HG03457 (cell line): ENCODE results near the gene KRAS.
A peak's percentile ranks its signal among the peaks of the same experiment; 100 is the strongest.

Experiments
- ATAC-seq: cut with Tn5 transposase; IDR thresholded peaks from one replicate; pipeline ENCODE4 v1.9.1; 2021; ENCODE audit warnings: moderate number of reproducible peaks; ENCODE audit not compliant: unreplicated experiment

The KRAS gene

DNA sequence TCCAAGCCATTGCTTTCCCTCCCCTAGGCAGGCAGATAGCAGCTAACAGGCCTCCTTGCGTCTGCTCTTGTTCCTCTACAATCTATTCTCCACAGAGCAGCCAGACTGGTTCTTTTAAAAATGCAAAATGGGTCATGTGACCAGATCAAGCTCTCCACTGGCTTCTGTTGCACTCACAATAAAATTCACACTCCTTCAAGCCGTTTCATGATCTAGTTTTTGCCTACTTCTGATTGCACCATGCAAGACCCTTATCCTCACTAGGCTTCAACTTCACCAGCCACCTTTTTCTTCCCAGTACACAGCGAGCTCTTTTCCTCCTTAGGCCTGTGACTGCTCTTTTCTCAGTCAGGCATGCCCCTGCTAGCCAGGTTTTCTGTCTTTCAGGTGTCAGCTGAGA lies 6.1 kb upstream of the KRAS start:
- ATAC-seq = no peak

DNA sequence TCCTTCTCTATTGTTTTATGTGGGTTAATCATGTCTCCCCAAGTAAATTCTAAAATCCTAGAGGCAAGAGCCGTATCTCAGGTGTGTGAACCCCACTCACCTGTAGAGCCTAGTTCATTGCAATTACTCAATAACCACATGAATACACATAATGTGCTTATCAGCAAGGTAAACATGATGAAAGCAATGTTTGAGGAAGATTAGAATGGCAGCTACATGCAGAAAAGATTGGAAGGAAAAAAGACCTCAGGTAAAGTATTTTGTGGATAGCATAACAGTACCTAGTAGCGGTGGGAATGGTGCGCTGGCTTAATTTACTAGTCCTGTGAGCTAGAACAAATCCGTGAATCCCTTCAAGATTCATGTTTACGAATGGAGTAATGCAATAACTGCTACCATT lies 5.3 kb upstream of the KRAS start:
- no peak for ATAC-seq

DNA sequence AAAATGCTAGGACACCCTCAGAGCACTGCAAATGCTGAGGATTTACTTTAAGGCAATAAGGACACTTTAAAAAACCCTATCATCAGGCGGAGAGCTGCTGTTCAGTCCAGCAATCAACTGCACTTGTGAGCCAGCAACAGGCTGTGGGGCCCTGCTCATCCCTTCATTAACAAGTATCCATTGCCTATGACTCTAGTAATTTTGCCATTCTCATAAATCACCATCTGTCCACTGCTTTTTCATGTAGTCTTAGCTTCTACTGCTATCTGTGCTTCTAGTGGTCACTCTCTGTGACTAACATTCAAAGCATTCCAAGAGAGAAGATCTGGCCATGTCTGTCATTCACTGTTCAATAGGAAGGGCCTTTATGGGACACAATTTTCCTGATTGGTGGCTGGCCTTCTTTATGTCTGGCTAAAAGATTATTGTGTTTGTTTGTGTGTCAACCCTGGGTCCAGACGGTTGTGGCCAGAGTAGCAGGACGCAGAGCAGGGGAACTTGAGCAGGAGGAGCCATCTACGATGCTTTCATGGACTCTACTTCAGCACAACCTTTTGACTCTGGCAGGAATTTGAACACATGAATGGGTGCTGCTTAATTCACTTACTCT lies 3.6 kb upstream of the KRAS start:
- no peak for ATAC-seq

DNA sequence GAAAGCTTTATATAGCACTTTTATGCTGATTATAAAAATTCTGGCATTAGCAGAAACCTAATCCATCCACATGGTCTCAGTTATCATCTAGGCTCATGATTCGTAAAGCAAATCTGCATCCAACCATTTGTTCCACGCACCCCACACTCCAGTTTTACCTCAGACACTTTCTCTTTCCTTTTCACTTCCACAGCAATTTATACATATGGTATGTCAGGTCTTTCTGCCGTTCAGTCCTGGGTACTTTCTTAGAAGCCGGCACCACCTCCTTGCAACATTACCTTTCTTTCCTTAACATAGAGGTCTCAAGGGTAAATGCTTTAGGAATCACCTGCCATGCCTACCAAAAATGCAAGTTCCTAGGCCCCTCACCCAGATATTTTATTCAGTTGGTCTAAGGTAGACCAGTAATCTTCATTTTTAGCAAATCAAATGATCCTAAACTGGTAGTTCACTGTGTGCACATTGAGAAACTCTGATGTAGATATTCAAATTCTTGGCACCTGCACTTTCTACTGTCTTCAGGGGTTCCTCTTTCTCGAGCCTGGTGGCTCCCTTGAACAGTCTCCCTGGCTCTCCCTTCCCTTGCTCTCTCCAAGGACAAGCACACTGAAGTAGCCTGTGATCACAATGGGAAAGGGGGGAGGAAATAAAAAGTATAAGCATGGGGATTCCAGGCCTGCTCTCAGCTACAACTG lies 2.8 kb upstream of the KRAS start:
- ATAC-seq = no peak

DNA sequence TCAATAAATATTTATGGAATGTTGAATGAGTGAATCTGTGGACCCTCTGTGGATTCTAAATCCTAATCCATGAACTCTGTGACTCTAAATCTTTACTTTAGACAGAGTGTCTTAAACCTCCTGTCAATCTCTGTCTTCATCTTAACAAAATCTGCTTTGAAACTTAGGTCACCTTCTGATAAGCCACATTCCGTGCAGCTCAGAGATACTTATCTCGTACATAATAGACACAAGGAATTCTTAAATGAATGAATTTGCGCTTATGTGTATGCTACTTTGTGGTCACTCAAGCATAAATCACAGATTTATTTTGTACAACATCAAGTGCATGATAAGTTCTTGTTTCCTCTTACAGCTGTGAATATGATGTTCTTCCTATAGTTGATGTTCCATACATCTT lies 2.2 kb upstream of the KRAS start:
- no peak for ATAC-seq

DNA sequence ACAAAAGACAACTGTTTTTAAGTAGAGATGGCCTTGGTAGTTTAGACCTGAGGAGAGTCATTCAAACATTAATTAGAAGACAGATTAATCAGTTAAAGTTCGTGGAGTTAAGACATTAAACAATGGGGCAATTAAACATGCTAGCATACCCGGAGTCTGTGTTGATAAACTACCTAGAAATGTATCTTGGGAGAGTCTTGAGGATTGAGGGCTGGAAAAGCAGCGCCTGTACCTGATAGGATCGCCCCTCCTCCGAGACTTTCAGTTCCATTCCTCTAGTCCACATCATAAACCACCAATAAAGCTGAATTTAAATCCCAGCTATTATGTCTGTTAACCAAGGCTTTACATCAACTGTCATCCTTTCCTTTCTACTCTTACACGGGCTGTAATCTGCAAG lies 1.0 kb upstream of the KRAS start:
- no peak for ATAC-seq

DNA sequence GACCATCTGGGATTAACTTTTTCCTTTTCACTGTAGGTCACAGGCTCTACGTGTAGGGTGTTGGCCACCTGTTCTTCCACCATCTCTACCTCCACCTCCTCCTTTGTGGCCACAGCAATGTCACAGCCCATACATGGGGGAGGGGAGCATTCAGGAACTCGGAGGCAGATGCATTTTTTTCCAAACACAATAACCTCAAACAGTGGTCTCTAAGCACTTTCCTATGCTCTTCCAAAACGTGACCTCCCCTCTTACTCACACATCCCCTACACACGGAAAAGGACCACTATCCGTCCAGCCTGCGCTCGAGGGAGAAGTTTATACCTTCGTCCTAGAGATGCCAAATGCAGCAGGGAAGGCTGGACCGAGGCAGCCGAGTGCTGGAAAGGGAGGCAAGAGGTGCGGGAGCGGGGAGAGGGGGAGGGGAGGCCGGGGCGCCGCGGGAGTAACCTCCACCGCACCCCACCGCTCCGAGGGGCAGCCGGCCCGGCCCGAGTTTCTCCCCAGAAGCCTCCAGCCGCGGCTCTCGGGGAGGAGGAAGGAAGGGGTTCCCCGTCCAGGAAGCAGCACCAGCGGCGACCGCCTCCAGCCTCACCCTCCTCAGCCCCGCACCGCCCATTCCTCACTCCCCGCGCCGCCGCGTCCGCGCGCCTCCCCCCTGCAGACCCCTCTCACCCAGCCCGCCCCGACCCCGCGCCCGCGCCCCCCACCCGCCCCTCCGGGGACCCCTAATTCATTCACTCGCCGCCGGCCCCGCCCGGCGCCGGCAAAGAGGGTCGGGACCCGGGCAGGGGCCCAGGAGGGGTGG lies 594 bp downstream of the KRAS start:
- ATAC-seq = peak; percentile 24

DNA sequence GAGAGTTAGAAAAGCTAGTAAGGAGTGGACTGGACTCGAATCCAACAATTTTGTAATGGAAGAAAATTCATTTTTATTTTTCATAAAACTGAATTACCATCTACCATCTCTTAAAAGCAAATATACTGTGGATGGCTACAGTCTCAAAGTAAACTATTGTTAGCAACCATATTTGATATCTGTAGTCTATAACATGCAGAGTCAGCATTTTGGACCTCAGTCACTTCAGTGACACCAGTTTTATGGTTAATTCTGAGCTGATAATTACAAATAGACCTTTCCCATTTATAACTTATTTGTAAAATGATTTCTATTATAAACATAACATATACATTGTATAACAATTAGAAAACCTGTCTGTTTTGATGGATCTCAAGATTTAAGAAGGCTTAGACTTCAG lies 2.0 kb downstream of the KRAS start:
- no peak for ATAC-seq

DNA sequence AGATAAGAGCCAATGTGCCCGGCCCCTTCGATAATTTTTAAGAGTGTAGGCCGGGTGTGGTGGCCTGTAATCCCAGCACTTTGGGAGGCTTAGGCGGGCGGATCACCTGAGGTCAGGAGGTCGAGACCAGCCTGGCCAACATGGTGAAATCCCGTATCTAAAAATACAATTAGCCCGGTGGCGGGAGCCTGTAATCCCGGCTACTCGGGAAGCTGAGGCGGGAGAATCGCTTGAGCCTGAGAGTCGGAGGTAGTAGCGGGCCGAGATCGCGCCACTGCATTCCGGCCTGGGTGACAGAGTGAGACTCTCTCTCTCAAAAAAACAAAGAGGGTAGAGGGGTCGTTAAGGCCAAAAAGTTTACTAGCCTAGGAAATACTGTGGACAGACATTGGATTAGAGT lies 2.6 kb downstream of the KRAS start:
- ATAC-seq = no peak

DNA sequence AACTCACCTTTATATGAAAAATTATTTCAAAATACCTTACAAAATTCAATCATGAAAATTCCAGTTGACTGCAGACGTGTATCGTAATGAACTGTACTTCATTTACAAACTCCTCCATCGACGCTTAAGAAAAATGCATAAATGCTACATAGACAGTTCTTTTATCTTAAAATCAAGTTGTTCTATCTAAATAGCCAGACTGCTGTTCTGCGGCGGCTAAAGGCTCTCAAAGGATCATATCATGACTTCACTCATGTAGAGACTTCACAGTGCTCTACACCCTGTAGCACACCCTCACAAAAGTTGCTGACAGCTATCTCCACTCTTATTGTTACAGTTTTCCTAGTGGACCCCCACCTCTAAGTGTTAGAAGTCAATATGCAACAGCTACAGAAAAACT lies 5.2 kb downstream of the KRAS start:
- no peak for ATAC-seq

DNA sequence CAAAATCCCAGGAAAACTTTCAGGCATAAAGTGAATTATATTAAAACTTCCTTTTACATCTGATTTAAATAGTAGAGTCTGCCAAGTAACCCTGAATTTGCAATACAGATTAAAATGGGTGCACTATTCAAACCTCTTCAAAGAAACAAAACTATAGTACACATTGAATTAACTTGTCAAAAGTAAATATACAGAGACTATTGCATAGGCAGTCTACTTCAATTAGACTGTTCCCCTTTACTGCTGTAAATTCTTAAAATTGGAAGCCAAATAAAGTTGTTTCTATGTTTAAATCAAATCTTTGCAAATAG lies 7.1 kb downstream of the KRAS start:
- ATAC-seq = no peak

DNA sequence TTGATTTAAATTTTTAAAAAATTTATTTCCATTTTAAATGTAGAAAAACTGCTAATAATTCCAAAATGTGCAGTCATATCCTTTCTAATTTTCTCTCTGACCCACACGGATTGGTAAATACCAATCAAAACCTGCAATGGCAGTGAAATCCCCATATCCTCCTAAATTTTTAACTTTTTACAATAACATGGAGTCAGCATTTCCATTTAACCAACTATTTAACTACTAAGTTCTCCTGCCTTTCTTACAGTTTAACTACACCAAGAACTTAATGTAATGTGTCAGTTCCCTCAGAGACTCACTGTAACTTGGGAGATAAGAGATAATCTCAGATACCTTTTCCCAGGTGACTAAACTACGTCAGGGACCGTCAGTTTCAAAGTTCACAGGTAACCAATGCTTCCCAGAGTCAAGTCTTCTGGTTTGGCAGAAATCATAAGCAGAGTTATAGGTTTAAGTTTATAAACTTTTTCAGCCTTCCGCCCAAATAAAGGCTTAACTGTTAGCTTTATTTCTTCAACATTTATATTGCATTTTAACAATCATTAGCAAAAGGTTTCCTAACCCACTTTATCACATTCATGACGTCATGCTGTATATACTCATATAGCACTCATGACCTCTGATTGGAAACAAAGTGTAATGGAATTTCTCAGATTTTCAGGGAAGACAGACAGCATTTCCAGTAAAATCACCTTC lies 7.6 kb downstream of the KRAS start:
- no peak for ATAC-seq

DNA sequence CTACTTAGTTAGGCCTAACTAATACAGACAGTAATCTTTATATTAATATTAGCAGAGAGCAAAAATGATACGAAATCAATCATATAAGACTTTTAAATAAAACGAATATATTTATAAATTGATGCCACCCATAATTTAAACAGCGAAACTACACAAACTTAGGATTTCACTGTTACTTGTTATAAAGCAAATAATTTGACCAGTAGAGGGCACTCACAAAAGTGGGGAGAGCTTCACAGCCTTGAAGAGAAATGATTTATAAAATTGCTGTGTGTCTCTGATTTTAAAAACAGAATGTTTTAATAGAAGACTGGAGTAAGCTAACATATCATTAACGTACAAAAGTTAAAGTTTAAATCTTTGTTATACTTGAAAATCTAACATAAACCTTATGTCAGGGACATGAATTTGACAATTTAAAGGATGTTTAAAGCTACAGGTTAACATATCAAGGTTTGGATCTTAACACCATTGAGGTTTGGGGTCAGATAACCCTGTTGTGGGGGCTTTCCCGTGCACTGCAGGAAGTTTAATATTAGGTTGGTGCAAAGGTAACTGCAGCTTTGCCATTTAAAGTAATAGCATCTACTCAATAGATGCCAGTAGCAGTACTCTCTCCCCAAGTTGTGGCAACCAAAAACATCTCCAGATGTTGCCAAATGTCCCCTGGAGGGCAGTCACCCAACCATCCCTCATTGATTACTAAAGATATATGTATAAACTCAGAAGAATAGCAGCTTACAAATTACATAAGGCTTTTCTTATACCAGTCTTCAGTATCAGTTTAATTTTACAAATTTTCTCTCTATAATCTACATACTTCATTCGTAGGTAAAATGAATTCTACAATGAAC lies 9.3 kb downstream of the KRAS start:
- ATAC-seq = no peak

DNA sequence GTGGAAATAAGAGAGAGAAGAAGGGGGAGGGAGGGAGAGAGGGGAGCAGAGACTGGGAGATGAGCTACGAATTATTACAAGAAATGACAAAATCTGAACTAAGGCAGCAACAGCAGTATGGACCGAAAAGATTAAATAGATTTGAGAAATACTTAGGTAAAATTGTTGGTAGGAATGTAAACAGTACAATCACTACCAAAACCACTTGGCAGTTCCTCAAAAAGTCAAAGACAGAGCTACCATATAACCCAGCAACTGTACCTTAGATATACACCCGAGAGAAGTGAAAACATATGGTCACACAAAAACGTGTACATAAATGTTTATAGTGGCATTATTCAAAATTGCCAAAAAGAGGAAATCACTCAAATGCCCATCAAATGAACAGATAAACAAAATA lies 14.1 kb downstream of the KRAS start:
- ATAC-seq = no peak

DNA sequence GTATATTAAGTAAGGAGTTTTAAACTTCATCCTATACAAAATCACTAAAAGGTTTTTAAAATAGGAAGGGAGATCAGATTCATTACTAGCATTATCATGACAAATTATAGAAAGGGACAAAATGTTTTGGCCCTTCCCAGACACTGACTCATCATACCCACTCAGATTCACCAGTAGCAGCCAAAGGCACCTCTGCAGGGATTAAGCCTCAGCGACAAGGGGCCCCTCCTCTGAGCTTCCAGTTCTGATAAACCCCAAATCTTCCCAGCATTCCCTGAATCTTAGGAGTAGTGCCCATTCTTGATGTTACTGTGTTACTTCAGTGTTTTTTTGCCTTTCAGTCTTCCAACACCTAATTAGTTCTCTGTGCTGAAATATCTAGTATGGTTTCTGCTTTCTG lies 14.5 kb downstream of the KRAS start:
- no peak for ATAC-seq

DNA sequence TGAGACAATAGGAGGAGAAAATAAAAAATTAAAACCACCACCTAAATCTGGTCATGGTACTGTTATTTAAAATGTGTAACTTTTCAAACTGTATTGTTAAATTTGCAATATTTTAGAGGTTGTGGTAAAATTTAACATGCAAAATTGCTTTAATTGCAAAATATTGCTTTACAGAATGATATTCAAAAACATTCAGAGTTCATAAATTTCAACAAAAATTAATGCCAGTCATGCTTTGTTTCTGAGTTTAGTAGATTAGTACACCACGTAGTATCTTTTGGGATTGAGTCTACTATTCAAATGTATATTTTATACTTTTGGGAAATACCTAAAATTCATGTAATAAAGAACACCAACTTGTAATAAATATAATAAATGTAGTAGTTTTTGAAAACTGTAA lies 37.4 kb downstream of the KRAS start:
- no peak for ATAC-seq

DNA sequence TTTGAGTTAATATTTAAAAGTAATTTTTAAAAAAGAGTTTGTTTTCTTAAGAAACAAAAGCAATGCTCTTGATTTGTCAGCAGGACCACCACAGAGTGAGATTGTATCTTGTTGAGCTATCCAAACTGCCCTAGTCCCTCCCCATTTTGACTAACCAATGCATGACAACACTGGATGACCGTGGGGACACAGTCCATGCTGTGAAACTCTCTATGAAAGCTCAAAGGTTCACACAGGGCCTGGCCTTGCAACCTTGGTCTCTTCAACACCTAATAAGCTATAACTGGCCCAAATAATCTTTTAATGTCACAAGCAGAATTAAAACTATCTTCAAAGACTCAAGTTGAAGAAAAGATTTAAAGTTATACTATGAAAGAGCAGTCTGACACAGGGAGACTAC lies 42.2 kb downstream of the KRAS start:
- no peak for ATAC-seq

DNA sequence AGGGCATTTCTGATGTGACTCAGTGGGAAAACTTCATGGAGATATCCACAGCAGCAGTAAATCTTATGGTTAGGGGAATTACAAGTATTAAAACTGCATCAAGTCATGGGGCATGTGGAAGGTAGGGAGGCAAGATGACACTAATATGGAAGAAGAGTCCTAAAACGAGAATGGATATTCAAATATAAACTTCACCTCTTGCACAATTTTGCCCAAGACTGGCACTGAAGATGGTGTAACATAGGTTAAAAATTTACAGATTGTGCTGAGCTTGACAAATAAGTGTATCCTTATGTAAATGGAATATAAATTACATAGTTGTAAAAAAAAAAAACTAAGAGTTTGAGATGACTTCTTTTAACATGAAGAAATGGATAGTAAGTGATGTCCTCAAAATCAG lies 42.9 kb downstream of the KRAS start:
- ATAC-seq = no peak

DNA sequence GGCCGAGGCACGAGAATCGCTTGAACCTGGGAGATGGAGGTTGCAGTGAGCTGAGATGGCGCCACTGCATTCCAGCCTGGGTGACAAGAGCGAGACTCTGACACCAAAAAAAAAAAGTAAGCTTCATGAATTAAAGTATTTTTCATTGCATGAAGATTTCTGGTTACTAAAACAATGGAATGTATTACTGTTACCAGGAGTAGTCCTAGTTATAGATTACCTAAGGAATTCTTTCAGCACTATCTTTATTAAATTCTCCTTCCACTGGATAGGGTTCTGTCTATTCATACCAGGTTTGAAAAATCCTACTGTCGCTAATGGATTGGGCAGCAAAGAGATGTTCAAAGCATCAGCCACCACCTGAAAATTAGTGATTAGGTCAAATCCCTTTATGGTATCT lies 43.3 kb downstream of the KRAS start:
- ATAC-seq = no peak

DNA sequence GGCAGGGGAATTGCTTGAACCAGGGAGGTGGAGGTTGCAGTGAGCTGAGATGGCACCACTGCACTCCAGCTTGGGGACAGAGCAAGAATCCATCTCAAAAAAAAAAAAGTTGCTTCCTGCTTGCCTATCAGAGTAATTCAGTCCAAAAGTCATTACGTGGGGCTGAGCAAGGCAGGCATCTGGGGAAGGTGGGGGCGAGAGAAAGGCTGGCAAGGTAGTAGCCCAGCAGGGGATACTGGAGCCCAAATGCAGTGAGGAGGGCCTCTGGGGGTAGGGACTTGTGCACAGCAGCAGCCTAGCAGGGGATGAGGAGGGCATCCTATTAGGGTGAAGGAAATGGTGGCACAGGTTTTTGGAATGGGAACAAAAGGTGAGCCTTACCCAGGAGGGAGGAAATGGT lies 48.6 kb downstream of the KRAS start:
- no peak for ATAC-seq

DNA sequence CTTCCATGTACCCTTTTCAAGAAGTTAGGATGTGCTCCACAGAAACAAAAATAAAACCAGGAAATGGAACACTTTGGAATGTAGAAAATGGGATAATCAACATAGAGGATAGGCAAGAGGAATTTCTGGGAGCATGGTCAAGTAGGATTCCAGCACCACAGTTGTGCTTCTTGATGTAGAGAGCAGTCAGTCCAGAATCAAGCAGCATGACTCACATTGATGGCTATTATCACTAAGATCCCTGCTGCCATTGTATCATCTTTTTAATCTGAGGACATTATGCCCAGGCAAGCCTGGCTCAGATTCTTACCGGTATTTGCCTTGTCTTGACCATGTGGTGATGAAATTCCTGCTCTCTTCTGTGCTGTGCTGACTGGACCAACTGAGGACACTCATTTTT lies 50.0 kb downstream of the KRAS start:
- ATAC-seq = no peak
